GM12801 (cell line): ENCODE results near the gene RND3.

Experiments
- TF ChIP-seq, protein P1 (sequence below): IDR thresholded peaks from one replicate; pipeline ENCODE4 v1.5.1; 2011; ENCODE audit warnings: control low read depth; ENCODE audit not compliant: insufficient read length; ENCODE audit errors: extremely low read depth

Gene RND3

DNA sequence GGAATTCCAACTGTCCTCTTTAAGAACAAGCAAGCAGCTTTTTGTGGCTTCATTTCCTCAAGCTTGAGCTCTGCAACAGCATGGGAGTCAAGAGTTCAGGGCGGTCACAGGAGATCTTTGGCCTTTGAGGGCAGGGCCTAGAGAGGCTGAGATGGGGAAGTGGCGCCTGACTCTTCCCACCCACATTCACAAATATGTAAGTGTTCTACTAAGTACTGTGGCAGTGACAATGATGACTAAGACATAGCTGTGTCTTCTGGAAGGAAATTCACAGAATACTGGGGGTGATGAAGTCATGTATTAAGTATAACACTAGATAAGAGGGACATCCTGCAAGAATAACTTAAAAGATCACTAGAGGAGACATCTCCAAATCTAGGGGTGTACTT lies 15.0 kb downstream of the RND3 start:
- TF ChIP-seq, protein P1, sequence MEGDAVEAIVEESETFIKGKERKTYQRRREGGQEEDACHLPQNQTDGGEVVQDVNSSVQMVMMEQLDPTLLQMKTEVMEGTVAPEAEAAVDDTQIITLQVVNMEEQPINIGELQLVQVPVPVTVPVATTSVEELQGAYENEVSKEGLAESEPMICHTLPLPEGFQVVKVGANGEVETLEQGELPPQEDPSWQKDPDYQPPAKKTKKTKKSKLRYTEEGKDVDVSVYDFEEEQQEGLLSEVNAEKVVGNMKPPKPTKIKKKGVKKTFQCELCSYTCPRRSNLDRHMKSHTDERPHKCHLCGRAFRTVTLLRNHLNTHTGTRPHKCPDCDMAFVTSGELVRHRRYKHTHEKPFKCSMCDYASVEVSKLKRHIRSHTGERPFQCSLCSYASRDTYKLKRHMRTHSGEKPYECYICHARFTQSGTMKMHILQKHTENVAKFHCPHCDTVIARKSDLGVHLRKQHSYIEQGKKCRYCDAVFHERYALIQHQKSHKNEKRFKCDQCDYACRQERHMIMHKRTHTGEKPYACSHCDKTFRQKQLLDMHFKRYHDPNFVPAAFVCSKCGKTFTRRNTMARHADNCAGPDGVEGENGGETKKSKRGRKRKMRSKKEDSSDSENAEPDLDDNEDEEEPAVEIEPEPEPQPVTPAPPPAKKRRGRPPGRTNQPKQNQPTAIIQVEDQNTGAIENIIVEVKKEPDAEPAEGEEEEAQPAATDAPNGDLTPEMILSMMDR, result no peak

DNA sequence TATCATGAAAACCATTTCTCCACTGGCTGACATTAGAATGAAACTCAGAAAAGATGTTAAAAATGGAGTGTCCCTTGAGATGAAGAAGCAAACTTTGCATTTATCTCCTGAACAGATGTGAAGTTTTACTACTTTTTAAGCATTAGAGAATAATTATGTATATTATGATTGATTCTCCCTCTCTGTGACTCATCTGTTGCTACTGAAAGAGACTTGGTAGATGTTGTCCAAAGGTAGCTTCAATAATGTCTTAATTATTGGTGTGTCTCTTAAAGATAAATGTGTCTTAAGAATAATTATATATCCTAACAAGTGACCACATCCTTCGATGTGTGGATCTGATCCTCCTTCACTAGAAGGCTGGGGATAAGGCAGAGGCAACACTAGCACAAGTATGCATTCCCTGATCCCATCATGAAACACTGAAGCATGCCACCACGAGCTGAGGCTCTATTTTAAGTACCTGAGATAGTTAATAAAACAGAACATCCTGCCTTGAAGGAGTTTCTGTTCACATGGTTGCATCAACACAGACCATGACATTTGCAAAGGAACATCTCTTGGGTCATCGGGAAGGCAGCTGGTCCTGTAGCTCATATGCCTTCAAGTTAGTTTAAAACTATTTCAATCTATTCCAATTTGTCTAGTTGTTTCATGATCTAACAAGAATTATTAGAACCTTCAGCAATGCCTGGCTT lies 15.5 kb downstream of the RND3 start:
- TF ChIP-seq, protein P1, result no peak

DNA sequence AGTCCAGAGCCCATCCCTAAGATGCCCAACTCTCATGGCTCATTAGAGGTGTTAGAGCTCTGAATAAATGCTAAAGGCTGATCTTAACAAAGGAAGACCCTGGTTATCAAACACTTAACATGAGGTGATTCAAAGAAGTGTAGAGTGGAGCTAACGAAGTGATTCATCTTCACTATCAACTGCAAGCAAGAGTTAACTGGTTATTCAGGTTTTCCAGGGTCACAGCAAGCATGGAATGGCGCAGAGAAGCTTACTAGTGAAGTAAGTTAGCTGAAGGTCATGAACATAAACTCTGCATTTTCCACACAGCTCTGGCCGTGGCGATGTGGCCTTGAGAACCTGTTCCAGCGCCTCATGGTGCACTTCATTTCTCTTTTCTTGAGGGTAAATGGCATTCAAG lies 17.0 kb downstream of the RND3 start:
- TF ChIP-seq, protein P1, result no peak

DNA sequence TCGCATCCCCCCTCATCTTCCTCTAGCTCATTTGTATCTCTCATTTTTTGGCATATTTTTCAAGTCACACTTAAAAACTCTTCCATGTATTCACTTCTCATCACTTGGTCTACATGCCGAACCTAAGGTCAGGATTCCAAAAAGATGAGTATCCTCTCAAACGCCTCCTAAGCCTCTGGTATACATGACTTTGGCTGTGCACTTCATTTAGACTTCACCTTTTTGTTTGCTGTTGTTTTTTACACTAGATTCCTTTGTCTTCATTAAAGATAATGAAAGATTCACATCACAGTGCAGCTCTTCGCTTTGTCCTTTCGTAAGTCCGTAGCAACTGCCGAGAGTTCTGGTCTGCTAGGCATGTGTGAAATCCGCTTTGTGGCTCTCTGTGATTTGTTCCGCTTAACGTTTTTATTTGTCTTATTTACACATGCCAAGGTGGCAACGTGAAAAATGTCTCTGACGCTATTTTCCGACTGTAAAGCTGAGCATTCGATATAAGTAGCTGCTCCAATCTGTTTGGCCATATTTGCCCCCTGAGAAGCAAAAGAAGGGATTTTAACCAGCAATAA lies 17.7 kb downstream of the RND3 start:
- TF ChIP-seq, protein P1, result no peak

DNA sequence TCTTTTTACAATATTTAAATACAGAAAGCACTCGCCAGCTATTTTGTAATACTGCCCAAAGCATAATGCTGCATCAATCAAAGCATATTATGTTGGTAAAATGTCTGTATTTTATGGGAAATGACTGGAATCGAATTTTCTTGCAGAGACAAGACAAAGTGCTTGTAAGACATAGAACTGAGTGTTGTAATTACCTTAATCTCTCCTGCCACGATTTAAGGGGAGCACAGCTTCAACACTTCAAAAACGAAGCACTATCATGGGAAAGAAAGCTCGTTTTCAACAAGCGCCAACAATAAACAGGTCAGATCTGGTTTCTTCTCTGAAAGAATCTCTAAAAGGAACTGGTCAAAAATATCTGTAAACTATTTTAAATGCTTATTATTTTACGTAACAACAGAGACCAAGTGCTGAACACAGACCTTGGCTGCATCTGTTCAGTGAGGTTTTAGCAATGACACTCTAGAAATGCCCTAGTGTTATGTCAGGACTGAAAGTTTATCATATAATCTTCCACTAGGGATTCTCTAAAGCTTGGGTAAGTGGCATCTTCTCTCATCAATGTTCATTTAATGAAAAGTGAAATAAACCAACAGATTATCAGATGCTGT lies 19.0 kb downstream of the RND3 start:
- TF ChIP-seq, protein P1, result no peak

DNA sequence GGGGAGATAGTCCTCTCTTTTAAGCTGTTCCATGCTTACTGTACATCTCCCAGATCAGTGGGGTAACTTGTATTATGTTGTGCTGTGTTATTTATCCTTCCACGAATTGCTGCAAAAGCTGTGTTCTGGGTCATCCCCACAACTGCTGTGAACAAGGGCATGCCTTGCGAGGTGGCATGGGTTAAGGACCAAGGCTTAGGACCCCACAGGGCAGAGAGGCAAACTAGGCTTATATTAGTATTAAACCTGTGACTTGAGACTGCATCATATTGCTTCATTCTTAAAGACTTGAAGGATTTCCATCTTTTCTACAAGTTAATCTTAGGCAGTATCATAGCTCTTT lies 19.9 kb downstream of the RND3 start:
- TF ChIP-seq, protein P1, result no peak

DNA sequence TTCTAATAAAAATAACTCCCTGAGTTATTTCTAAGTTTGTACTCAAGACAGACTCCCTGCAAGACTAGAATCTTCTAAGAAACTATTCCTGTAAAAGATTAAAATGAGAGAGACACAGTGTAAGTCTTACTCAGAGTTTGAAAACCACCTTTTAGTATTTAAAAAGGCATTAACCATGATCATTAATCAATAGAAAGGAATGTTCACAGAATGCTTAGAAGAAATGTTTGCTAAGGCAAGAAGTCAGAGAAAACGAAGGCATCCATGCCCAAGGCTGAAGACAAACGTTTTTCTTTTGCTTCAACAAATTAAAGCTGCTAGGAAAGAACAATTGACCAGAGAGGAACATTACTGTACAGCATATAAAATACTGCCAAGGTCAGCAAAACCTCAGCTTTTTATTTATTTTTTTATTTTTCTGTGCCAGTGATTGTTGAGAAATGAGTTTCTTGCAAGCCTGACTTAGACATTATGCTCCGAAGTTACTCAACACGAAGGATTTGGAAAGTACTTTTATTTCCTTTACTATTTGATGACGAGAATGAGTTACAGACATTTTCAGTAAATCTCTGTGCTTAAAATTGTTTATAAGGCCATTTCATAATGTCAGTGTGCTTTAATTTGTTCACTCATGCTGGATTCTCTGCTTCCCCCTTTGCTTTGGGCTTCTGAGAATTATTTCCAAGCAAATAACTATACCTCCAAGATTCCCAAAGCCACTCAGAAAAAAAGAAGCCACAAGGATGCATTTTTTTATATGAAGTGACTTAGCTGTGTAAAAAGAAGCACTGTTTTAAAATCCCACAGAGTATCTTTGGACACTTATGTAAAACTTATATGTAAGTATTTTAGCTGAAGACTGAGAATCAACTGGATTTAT lies 20.5 kb downstream of the RND3 start:
- TF ChIP-seq, protein P1, result no peak
